K562 (cell line): ENCODE data around the gene PSPH. TPM values are rescaled to one million over a fixed set of nuclear protein-coding genes. Genes with fewer than 3 reads are reported as not detected.

Source experiments
- AFF4 ChIP-seq: sonication (generic); formaldehyde crosslinking; IDR thresholded peaks from 2 replicates; pipeline ENCODE4 v1.8.0; 2023; ENCODE audit warnings: mild to moderate bottlenecking, missing genetic modification reagents
- ARID4B ChIP-seq: sonication (generic); formaldehyde crosslinking; IDR thresholded peaks from 2 replicates; pipeline ENCODE4 v1.8.0; 2022; ENCODE audit warnings: mild to moderate bottlenecking, missing genetic modification reagents
- CBX3 ChIP-seq, 2 experiments: IDR thresholded peaks; 1 replicate in 1 of 2; 2 replicates in 1 of 2; pipeline ENCODE4 v1.6.1; 2012; ENCODE audit warnings: inconsistent platforms in 2 of 2, low read length in 2 of 2, borderline replicate concordance in 1 of 2, control low read depth in 1 of 2
- ELK3 ChIP-seq: fragments of 450-650 bp; formaldehyde crosslinking; IDR thresholded peaks from 2 replicates; pipeline ENCODE4 v1.4.0; 2020; ENCODE audit warnings: mild to moderate bottlenecking
- EWSR1 ChIP-seq: fragments of 450-650 bp; IDR thresholded peaks from 2 replicates; pipeline ENCODE4 v1.6.1; 2018; ENCODE audit warnings: borderline replicate concordance, mild to moderate bottlenecking, low read depth, moderate library complexity; ENCODE audit not compliant: partially characterized antibody
- HOXB6 ChIP-seq: fragments of 250-450 bp; sonication (Bioruptor Pico); IDR thresholded peaks from 2 replicates; pipeline ENCODE4 v1.5.1; 2022; ENCODE audit warnings: mild to moderate bottlenecking, borderline replicate concordance
- TCF3 ChIP-seq: sonication (generic); formaldehyde crosslinking; IDR thresholded peaks from 2 replicates; pipeline ENCODE4 v1.4.0; 2020; ENCODE audit warnings: mild to moderate bottlenecking, missing genetic modification reagents
- TFAP4 ChIP-seq: sonication (generic); formaldehyde crosslinking; IDR thresholded peaks from 2 replicates; pipeline ENCODE4 v1.8.0; 2022; ENCODE audit warnings: missing genetic modification reagents, mild to moderate bottlenecking, moderate library complexity, borderline replicate concordance
- ZNF592 ChIP-seq: fragments of 450-650 bp; IDR thresholded peaks from 2 replicates; pipeline ENCODE4 v1.6.1; 2017; ENCODE audit warnings: antibody characterized with exemption, mild to moderate bottlenecking
- ZNF76 ChIP-seq: fragments of 250-450 bp; sonication (Bioruptor Pico); IDR thresholded peaks from 2 replicates; pipeline ENCODE4 v1.4.0; 2020; ENCODE audit warnings: mild to moderate bottlenecking, moderate library complexity, borderline replicate concordance
- polyA plus RNA-seq, 8 experiments: library from polyadenylated mRNA; depleted of rRNA in 4 of 8; stranded (reverse) in 5 of 8; unstranded in 3 of 8; fragments of >200 nt; fragmentation: Nextera tagmentation in 2 of 8; fragmentation: Illumina TruSeq in 1 of 8; extraction: Ambion mirVana in 2 of 8; extraction: Trizol in 1 of 8; gene quantifications; 2 replicates each; pipeline versions ENCODE4 v1.2.1 to v1.2.3, GENCODE V29; 2011 to 2014; ENCODE audit warnings: inconsistent platforms in 1 of 8, missing spikeins in 1 of 8
- total RNA-seq, 7 experiments: library from RNA; depleted of rRNA in 6 of 7; stranded (reverse); fragments of >200 nt in 6 of 7; fragmentation: Illumina TruSeq in 2 of 7; extraction: Trizol in 2 of 7; gene quantifications; 2 replicates each; pipeline versions ENCODE4 v1.2.1 to v1.2.3, GENCODE V29; 2011 to 2021; ENCODE audit warnings: low replicate concordance in 1 of 7

PSPH gene
- total and polyA plus RNA-seq, 9 of the 15 experiments (the other 6 are each of a cell fraction or from before 2014, with no cell fraction given): 6.3 to 46.8 (median 20.2) TPM

- TF ChIP-seq ZNF592 (peak; percentile 70; the same call in 1 of the 2 replicates), ZNF76 (CRISPR knock-in tag) (0 out of 2 replicates have a peak, but pooled peaks have one; percentile 20), HOXB6 (CRISPR knock-in tag) (no peak), AFF4 (CRISPR knock-in tag) (peak; percentile 66; the same call in 1 of the 2 replicates), EWSR1 (no peak), TCF3 (CRISPR knock-in tag) (0 out of 2 replicates have a peak, but pooled peaks have one; percentile 33), TFAP4 (CRISPR knock-in tag) (peak; percentile 78; the same call in 1 of the 2 replicates), CBX3 (IDR thresholded peaks at IDR 0.05; ENCODE audit: borderline replicate concordance in 1 of 2, low read length in 2 of 2) (no peak), ARID4B (CRISPR knock-in tag) (no peak; the same call in 1 of the 2 replicates), ELK3 (CRISPR knock-in tag) (no peak)
These were observed 12.8 kb upstream of the PSPH start, which contains the start of gene SUMF2 (continued) for GRCh38 chr7:56063882-56064625.
